Stomach smooth muscle (tissue), 2 donors: ENCODE results near the gene SLC7A8.

ENCODE experiments used
- H3K27ac ChIP-seq: one replicate; pipeline ENCODE4 v1.7.0; 2013; ENCODE audit warnings: mild to moderate bottlenecking, low read length, inconsistent platforms
- H3K27me3 ChIP-seq, 2 donors: one replicate each; pipeline ENCODE4 v1.7.0; 2013; ENCODE audit warnings: low read length in 2 of 2; ENCODE audit not compliant: insufficient read depth in 2 of 2, control insufficient read depth in 1 of 2
- H3K36me3 ChIP-seq, 2 donors: one replicate each; pipeline ENCODE4 v1.7.0; 2013; ENCODE audit warnings: low read length in 2 of 2; ENCODE audit not compliant: control insufficient read depth in 2 of 2, insufficient read depth in 2 of 2
- H3K4me1 ChIP-seq: one replicate; pipeline ENCODE4 v1.7.0; 2013; ENCODE audit warnings: low read length; ENCODE audit not compliant: control insufficient read depth, insufficient read depth
- H3K4me3 ChIP-seq, 2 donors: one replicate each; pipeline ENCODE4 v1.7.0; 2013; ENCODE audit warnings: low read length in 2 of 2
- H3K9ac ChIP-seq, 2 donors: one replicate each; pipeline ENCODE4 v1.7.0; 2013; ENCODE audit warnings: low read length in 2 of 2, mild to moderate bottlenecking in 1 of 2
- H3K9me3 ChIP-seq, 2 donors: one replicate each; pipeline ENCODE4 v1.7.0; 2013; ENCODE audit warnings: low read length in 2 of 2; ENCODE audit not compliant: control insufficient read depth in 2 of 2
- donor health status: healthy.
- donor health status: Pancreatic carcinoma.

Gene SLC7A8

GRCh38 chr14:23121361-23121771 is 62.1 kb downstream of the SLC7A8 start:
- Histone ChIP-seq H3K27ac (no peak overlapping the region), H3K9ac (no peak overlapping the region)

DNA sequence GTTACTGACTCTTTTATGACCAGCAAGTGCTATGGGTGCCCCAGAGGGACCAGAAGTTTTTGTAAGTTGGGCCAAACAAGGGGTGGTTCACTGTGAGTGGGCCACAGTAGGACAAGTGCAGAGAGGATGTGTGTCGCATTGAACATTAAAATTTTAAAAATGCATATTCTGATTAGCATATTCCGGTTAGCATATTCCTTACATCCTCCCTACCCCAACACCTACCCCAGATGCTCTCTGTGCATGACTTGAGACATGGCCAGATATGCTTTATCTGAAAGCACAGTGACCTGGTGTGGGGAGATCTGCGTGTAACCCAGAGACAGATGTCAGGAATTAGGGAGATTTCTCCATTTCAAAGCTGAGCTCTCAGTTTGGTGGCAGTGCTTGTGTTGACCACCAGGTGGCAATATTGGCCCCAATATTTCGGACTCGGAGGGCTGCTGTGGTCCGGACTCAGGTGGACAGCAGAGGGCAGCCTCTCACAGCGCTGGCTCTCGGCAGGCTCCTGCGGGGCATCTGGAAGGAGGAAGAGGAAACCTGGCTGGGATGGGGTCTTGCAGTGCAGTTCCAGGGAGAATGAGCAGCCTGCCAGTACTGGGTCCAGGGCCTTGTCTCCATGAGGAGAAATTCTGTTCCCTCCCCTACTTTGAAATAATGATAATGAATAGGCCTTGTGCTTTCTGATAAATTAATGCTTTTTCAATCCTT is 62.8 kb downstream of the SLC7A8 start:
- H3K9me3 ChIP-seq: no peaks in the 10 kb centered on the region
- H3K27ac ChIP-seq: no peak overlapping the region
- no peaks in the 10 kb centered on the region for H3K36me3 ChIP-seq
- H3K4me3 ChIP-seq: no peak overlapping the region
- H3K9ac ChIP-seq: peak overlapping the region in 1 of 2 donors; percentile 36
- peaks cover under 1 to 8% of the 10 kb centered on the region in 2 donors for H3K27me3 ChIP-seq
- H3K4me1 ChIP-seq: peaks cover 13% of the 10 kb centered on the region

More at GRCh38 chr14:23121361-23121771, 62.1 kb downstream of the SLC7A8 start:
- H3K4me3 ChIP-seq: no peak overlapping the region
- peaks cover 15% of the 10 kb centered on the region for H3K4me1 ChIP-seq
- no peaks in the 10 kb centered on the region for H3K36me3 ChIP-seq
- H3K27me3 ChIP-seq: peaks cover 0 to 6% of the 10 kb centered on the region in 2 donors
- no peaks in the 10 kb centered on the region for H3K9me3 ChIP-seq

GRCh38 chr14:23119363-23120327 is 63.8 kb downstream of the SLC7A8 start:
- H3K36me3 ChIP-seq: no peaks in the 10 kb centered on the region
- H3K4me1 ChIP-seq: peaks cover 12% of the 10 kb centered on the region
- no peak overlapping the region for H3K4me3 ChIP-seq
- H3K27me3 ChIP-seq: peaks cover 6 to 8% of the 10 kb centered on the region in 2 donors
- H3K9me3 ChIP-seq: no peaks in the 10 kb centered on the region
- no peak overlapping the region for H3K27ac ChIP-seq
- no peak overlapping the region for H3K9ac ChIP-seq

DNA sequence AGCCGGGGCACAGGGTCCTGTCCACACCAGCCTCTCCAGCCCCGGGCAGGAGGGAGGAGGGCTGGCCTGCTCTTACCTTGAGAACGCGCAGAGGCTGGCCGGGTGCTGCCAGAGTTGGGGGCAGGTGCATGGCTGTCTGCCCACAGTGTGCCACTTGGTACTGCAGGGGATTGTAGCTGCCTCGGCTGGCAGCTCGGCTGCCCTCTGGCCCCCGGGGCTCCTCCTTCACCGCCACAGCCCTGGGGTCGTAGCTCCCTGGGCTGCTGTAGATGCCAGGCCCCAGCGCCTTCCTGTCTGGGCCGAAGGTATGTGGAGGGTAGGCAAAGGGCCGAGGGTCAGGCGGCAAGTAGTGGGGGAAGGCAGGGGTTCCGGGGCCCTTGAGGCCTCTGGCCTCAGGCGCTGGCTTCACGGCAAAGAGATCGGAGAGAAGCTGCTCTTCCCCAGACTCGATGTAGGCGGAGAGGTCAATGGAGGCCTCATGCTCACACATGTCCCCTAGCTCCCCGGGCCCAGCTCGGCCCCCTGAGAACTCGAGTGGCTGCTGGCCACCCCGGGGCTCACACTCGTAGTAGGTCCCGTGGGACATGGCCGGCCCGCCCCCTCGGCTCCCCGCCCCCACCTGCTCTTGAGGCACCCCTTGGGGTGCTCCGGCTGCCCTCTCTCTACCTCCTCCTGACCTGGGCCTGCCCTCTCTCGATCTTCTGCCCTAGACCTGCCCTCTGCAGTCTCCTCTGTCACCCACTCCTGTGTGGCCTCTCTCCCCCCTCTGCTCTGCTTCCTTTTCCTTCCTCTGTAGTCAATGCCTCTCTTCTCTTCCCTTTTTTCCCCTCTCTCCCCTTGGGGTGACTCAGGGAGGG is 64.7 kb downstream of the SLC7A8 start, which contains the start of gene CEBPE:
CEBPE (minus strand) TSS at position 750 of the 857 bp plus-strand sequence; CDS start at position 586, 164 bp downstream.
- Histone ChIP-seq H3K27me3 (peaks cover 10 to 11% of the 10 kb centered on the region in 2 donors), H3K36me3 (no peaks in the 10 kb centered on the region), H3K27ac (no peak within 1 kb of the TSS), H3K4me3 (no peak within 1 kb of the TSS), H3K4me1 (peaks cover 10% of the 10 kb centered on the region), H3K9me3 (no peaks in the 10 kb centered on the region), H3K9ac (no peak within 1 kb of the TSS)

- peaks cover 10% of the 10 kb centered on the region for H3K4me1 ChIP-seq
- H3K27me3 ChIP-seq: peaks cover 11 to 12% of the 10 kb centered on the region in 2 donors
- H3K36me3 ChIP-seq: no peaks in the 10 kb centered on the region
- no peak overlapping the region for H3K4me3 ChIP-seq
- no peak overlapping the region for H3K9ac ChIP-seq
- H3K27ac ChIP-seq: no peak overlapping the region
- H3K9me3 ChIP-seq: no peaks in the 10 kb centered on the region
Observed at GRCh38 chr14:23117371-23118020, 66.0 kb downstream of the SLC7A8 start.

- Histone ChIP-seq H3K4me3 (no peak overlapping the region), H3K9me3 (no peaks in the 10 kb centered on the region), H3K4me1 (peaks cover 4% of the 10 kb centered on the region), H3K27ac (no peak overlapping the region), H3K36me3 (no peaks in the 10 kb centered on the region), H3K9ac (no peak overlapping the region), H3K27me3 (peaks cover 11 to 12% of the 10 kb centered on the region in 2 donors)
Observed at GRCh38 chr14:23115918-23116317, 67.5 kb downstream of the SLC7A8 start.

GRCh38 chr14:23115039-23115731 is 68.3 kb downstream of the SLC7A8 start:
- no peak overlapping the region for H3K27ac ChIP-seq
- no peaks in the 10 kb centered on the region for H3K4me1 ChIP-seq
- H3K27me3 ChIP-seq: peaks cover 11 to 12% of the 10 kb centered on the region in 2 donors
- H3K9me3 ChIP-seq: no peaks in the 10 kb centered on the region
- no peaks in the 10 kb centered on the region for H3K36me3 ChIP-seq
- H3K9ac ChIP-seq: no peak overlapping the region
- no peak overlapping the region for H3K4me3 ChIP-seq

DNA sequence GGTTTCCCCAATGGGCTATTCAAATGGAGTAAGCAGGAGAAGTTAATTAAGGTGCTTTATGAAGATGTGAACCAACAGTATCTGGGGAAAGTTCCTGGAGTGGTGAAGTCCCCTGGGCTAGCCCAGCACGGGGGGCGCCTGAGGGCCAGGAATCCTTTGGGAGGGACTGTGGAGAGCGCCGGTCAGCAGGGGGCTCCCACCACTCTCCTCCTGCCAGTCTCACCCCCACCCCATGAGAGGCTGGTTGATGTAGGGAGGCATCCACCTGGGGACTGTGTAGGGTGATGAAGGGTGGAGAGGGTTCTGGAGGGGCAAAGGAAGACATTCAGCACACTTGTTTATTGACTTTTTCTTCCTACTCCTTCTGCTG is 68.8 kb downstream of the SLC7A8 start:
- H3K36me3 ChIP-seq: no peaks in the 10 kb centered on the region
- H3K4me3 ChIP-seq: no peak overlapping the region
- peaks cover 11 to 12% of the 10 kb centered on the region in 2 donors for H3K27me3 ChIP-seq
- no peaks in the 10 kb centered on the region for H3K9me3 ChIP-seq
- no peak overlapping the region for H3K9ac ChIP-seq
- no peak overlapping the region for H3K27ac ChIP-seq
- H3K4me1 ChIP-seq: no peaks in the 10 kb centered on the region

- Histone ChIP-seq H3K4me3 (no peak overlapping the region), H3K27me3 (peaks cover 11 to 12% of the 10 kb centered on the region in 2 donors), H3K9ac (no peak overlapping the region), H3K4me1 (no peaks in the 10 kb centered on the region), H3K27ac (no peak overlapping the region), H3K36me3 (no peaks in the 10 kb centered on the region), H3K9me3 (no peaks in the 10 kb centered on the region)
Observed at GRCh38 chr14:23114120-23114458, 69.4 kb downstream of the SLC7A8 start.
